Transverse colon (tissue), 3 donors: ENCODE results near the gene CRHR2.

Experiments
- EP300 ChIP-seq: sonication (generic); formaldehyde crosslinking; IDR thresholded peaks from one replicate; pipeline ENCODE4 v1.6.1; 2017; ENCODE audit warnings: antibody characterized with exemption, low read depth
- TF ChIP-seq, protein P1 (sequence below), 5 experiments: fragments of 200-600 bp in 3 of 5; fragments of 450-650 bp in 2 of 5; sonication (generic) in 3 of 5; IDR thresholded peaks; 1 replicate in 2 of 5; 2 replicates in 3 of 5; pipeline ENCODE4 v1.5.1; 2016 to 2017; ENCODE audit warnings: antibody characterized with exemption in 5 of 5, inconsistent platforms in 3 of 5, mild to moderate bottlenecking in 2 of 5, moderate library complexity in 1 of 5

DNA sequence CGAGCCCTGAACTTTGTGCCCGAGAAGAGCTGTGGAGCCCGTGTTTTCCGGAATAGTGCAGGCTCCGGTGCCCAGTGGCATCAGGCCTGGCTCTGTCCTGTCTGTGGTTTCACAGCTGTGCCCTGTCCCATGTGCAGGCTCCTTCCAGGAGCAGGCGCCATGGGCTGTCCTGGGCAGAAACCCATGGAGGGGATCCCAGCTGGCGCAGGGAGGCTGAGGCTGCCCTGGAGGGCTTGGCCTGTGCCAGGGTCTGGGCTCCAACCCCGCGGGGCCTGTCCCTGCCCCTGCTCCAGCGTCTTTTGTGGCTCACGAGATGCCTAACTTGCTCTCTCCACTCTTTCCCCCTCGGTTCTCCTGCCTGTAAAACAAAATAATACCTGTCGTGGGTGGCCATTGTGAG, 23.3 kb upstream of the CRHR2 start:
- no peak for TF ChIP-seq EP300
- TF ChIP-seq, protein P1, sequence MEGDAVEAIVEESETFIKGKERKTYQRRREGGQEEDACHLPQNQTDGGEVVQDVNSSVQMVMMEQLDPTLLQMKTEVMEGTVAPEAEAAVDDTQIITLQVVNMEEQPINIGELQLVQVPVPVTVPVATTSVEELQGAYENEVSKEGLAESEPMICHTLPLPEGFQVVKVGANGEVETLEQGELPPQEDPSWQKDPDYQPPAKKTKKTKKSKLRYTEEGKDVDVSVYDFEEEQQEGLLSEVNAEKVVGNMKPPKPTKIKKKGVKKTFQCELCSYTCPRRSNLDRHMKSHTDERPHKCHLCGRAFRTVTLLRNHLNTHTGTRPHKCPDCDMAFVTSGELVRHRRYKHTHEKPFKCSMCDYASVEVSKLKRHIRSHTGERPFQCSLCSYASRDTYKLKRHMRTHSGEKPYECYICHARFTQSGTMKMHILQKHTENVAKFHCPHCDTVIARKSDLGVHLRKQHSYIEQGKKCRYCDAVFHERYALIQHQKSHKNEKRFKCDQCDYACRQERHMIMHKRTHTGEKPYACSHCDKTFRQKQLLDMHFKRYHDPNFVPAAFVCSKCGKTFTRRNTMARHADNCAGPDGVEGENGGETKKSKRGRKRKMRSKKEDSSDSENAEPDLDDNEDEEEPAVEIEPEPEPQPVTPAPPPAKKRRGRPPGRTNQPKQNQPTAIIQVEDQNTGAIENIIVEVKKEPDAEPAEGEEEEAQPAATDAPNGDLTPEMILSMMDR (IDR thresholded peaks at IDR 0.05) = no peak
